Breast epithelium (tissue), 4 donors: ENCODE results near the gene BAX. TPM values are rescaled to one million over a fixed set of nuclear protein-coding genes. Genes with fewer than 3 reads are reported as not detected.
A peak's percentile ranks its signal among the peaks of the same experiment; 100 is the strongest.

Experiments
- DNase-seq, 2 donors: peaks; one replicate each; pipeline ENCODE4 v3.0.0-alpha.2; 2019; ENCODE audit warnings: low spot score in 2 of 2
- H3K27ac ChIP-seq, 2 donors: fragments of 200-600 bp; sonication (generic) in 1 of 2; one replicate each; pipeline ENCODE4 v1.5.1; 2016 to 2019; ENCODE audit warnings: mild to moderate bottlenecking in 1 of 2
- H3K27me3 ChIP-seq, 2 donors: fragments of 200-600 bp; sonication (generic) in 1 of 2; one replicate each; pipeline versions ENCODE4 v1.5.1 to v1.6.0; 2017 to 2019; ENCODE audit warnings: control low read depth in 1 of 2, mild to moderate bottlenecking in 1 of 2
- H3K36me3 ChIP-seq: fragments of 200-600 bp; one replicate; pipeline ENCODE4 v1.5.1; 2019
- H3K4me1 ChIP-seq, 2 donors: fragments of 200-600 bp; sonication (generic); one replicate each; pipeline ENCODE4 v1.5.1; 2016 to 2019; ENCODE audit warnings: control low read depth in 1 of 2
- H3K4me3 ChIP-seq, 3 donors: fragments of 200-600 bp; sonication (generic); 1 replicate in 2 of 3; 2 replicates in 1 of 3; pipeline ENCODE4 v1.5.1; 2016 to 2019; ENCODE audit warnings: mild to moderate bottlenecking in 3 of 3, moderate library complexity in 2 of 3
- H3K9me3 ChIP-seq, 2 donors: fragments of 200-600 bp; sonication (generic) in 1 of 2; one replicate each; pipeline ENCODE4 v1.5.1; 2016 to 2019; ENCODE audit warnings: control low read depth in 1 of 2
- CTCF ChIP-seq, 3 donors: fragments of 450-650 bp; IDR thresholded peaks; one replicate each; pipeline ENCODE4 v1.5.1; 2016 to 2017; ENCODE audit warnings: antibody characterized with exemption in 3 of 3, mild to moderate bottlenecking in 3 of 3, moderate library complexity in 3 of 3
- POLR2A ChIP-seq: fragments of 450-650 bp; IDR thresholded peaks from one replicate; pipeline ENCODE4 v1.6.1; 2016; ENCODE audit warnings: antibody characterized with exemption, mild to moderate bottlenecking, moderate library complexity
- POLR2AphosphoS5 ChIP-seq, 3 donors: sonication (generic); formaldehyde crosslinking; IDR thresholded peaks; one replicate each; pipeline ENCODE4 v1.6.1; 2017; ENCODE audit warnings: antibody characterized with exemption in 3 of 3
- intact Hi-C: fragments of 100-400 bp; cut with DNase I; formaldehyde crosslinking; loops from one replicate; pipeline ENCODE4 v1.15.1; 2023; ENCODE audit warnings: low total_unique reads
- total RNA-seq, 3 donors: library from RNA; depleted of rRNA; stranded (reverse); fragments of >200 nt; gene quantifications; one replicate each; pipeline ENCODE4 v1.1.0, GENCODE V29; 2016

BAX gene
- total RNA-seq, 3 donors from 2014 or later, result 34.2 to 56.0 (median 36.0) TPM

GRCh38 chr19:48990400-48990799 is 35.7 kb downstream of the BAX start:
- H3K27ac ChIP-seq, result peak overlapping the region in 1 of 2 donors; percentile 25
- no peak for TF ChIP-seq POLR2A
- no peak for TF ChIP-seq POLR2AphosphoS5 (IDR thresholded peaks at IDR 0.05)
- TF ChIP-seq CTCF (IDR thresholded peaks at IDR 0.05), result no peak
- no peak for DNase-seq
- H3K36me3 ChIP-seq, result no peaks in the 10 kb centered on the region
- H3K27me3 ChIP-seq, result no peaks in the 10 kb centered on the region
- intact Hi-C loops, result no loop called here
- peaks cover 10 to 19% of the 10 kb centered on the region in 2 donors for H3K4me1 ChIP-seq
- H3K9me3 ChIP-seq, result no peaks in the 10 kb centered on the region
- no peak overlapping the region for H3K4me3 ChIP-seq

GRCh38 chr19:48991011-48991609 is 36.4 kb downstream of the BAX start:
- H3K27me3 ChIP-seq, result no peaks in the 10 kb centered on the region
- no peaks in the 10 kb centered on the region for H3K36me3 ChIP-seq
- peaks cover 10 to 19% of the 10 kb centered on the region in 2 donors for H3K4me1 ChIP-seq
- TF ChIP-seq POLR2AphosphoS5 (IDR thresholded peaks at IDR 0.05) (no peak), CTCF (IDR thresholded peaks at IDR 0.05) (no peak), POLR2A (no peak)
- intact Hi-C loops, result no loop called here
- H3K4me3 ChIP-seq, result peak overlapping the region in 2 of 3 donors; percentile 85 to 88
- peak overlapping the region; percentile 89 to 93 for H3K27ac ChIP-seq
- H3K9me3 ChIP-seq, result no peaks in the 10 kb centered on the region
- no peak for DNase-seq

GRCh38 chr19:48991873-48992580 is 37.4 kb downstream of the BAX start:
- Histone ChIP-seq H3K36me3 (no peaks in the 10 kb centered on the region), H3K4me3 (peak overlapping the region; percentile 80 to 88 (median 85)), H3K4me1 (peaks cover 10 to 19% of the 10 kb centered on the region in 2 donors), H3K9me3 (no peaks in the 10 kb centered on the region), H3K27ac (peak overlapping the region; percentile 89 to 93), H3K27me3 (no peaks in the 10 kb centered on the region)
- TF ChIP-seq POLR2A, result no peak
- no peak for TF ChIP-seq CTCF (IDR thresholded peaks at IDR 0.05)
- TF ChIP-seq POLR2AphosphoS5 (IDR thresholded peaks at IDR 0.05), result no peak
- DNase-seq, result peak in 1 of 2 donors; percentile 40
- intact Hi-C loops, result no loop called here

- Histone ChIP-seq H3K9me3 (no peaks in the 10 kb centered on the region), H3K27ac (peak overlapping the region; percentile 89 to 93), H3K36me3 (no peaks in the 10 kb centered on the region), H3K4me3 (peak overlapping the region; percentile 80 to 88 (median 85)), H3K27me3 (no peaks in the 10 kb centered on the region), H3K4me1 (peaks cover 10 to 19% of the 10 kb centered on the region in 2 donors)
- DNase-seq, result no peak
- intact Hi-C loops, result no loop called here
- TF ChIP-seq POLR2A (no peak), CTCF (IDR thresholded peaks at IDR 0.05) (no peak), POLR2AphosphoS5 (IDR thresholded peaks at IDR 0.05) (no peak)
Observed at GRCh38 chr19:48992581-48993174, 38.0 kb downstream of the BAX start.
